IMR-90 (cell line): ENCODE data around the gene MAPKAPK2. TPM values are rescaled to one million over a fixed set of nuclear protein-coding genes. Genes with fewer than 3 reads are reported as not detected.

Experiments
- ATAC-seq: fragments of 200-7000 bp; cut with Tn5 transposase; 2 replicates; pipeline ENCODE4 v1.9.1; 2020; ENCODE audit warnings: low read depth, mild to moderate bottlenecking, moderate library complexity
- BruUV-seq: library from RNA; stranded (reverse); fragments of 400-500 nt; replicated peaks from 2 replicates; lab custom pipeline; 2021; lab: Mats Ljungman, UMichigan
- CTCF ChIA-PET: fragments of 300-600 bp; formaldehyde crosslinking; extraction: SDS; loops from one replicate; lab custom pipeline; 2021; ENCODE audit warnings: antibody characterized with exemption; lab: Yijun Ruan, JAX
- POLR2A ChIA-PET: fragments of 300-600 bp; sonication (Branson Sonifier 250); formaldehyde crosslinking; loops from one replicate; lab custom pipeline; 2022; ENCODE audit warnings: antibody characterized with exemption; ENCODE audit not compliant: unreplicated experiment; lab: Charles Lee
- DNase-seq: peaks from one replicate; pipeline ENCODE4 v3.0.0; 2013
- H2AFZ ChIP-seq: replicated peaks from 2 replicates; pipeline ENCODE3; 2013; ENCODE audit warnings: low read length, mild to moderate bottlenecking; ENCODE audit not compliant: poor library complexity
- H2AK5ac ChIP-seq: 2 replicates; pipeline ENCODE4 v1.6.1; 2013; ENCODE audit warnings: low read depth, low read length, inconsistent platforms
- H2AK9ac ChIP-seq: replicated peaks from 2 replicates; pipeline ENCODE3; 2013; ENCODE audit warnings: mild to moderate bottlenecking, low read depth, low read length, moderate library complexity; ENCODE audit not compliant: poor library complexity
- H2BK120ac ChIP-seq: 2 replicates; pipeline ENCODE4 v1.6.1; 2013; ENCODE audit warnings: low read depth, low read length, inconsistent platforms
- H2BK15ac ChIP-seq: 3 replicates; pipeline ENCODE4 v1.6.1; 2013; ENCODE audit warnings: low read depth, low read length, inconsistent platforms
- H2BK20ac ChIP-seq: 2 replicates; pipeline ENCODE4 v1.6.1; 2013; ENCODE audit warnings: low read depth, mild to moderate bottlenecking, inconsistent platforms, low read length, moderate library complexity
- H2BK5ac ChIP-seq: 2 replicates; pipeline ENCODE4 v1.6.1; 2013; ENCODE audit warnings: mild to moderate bottlenecking, low read depth, low read length, inconsistent platforms; ENCODE audit not compliant: poor library complexity, severe bottlenecking
- H3K14ac ChIP-seq: replicated peaks from 2 replicates; pipeline ENCODE4 v1.6.1; 2013; ENCODE audit warnings: low read depth, low read length, inconsistent platforms
- H3K18ac ChIP-seq: 2 replicates; pipeline ENCODE4 v1.6.1; 2013; ENCODE audit warnings: low read depth, low read length, control low read depth
- H3K23ac ChIP-seq: 2 replicates; pipeline ENCODE4 v1.6.1; 2013; ENCODE audit warnings: low read depth, low read length, inconsistent platforms
- H3K27ac ChIP-seq: 2 replicates; pipeline ENCODE4 v1.5.1; 2013; ENCODE audit warnings: mild to moderate bottlenecking, control low read depth, low read length; ENCODE audit not compliant: insufficient read depth
- H3K27me3 ChIP-seq: 2 replicates; pipeline ENCODE4 v1.6.1; 2013; ENCODE audit warnings: low read length; ENCODE audit not compliant: control insufficient read depth, insufficient read depth
- H3K36me3 ChIP-seq: 2 replicates; pipeline ENCODE4 v1.6.1; 2013; ENCODE audit warnings: low read length, mixed read lengths; ENCODE audit not compliant: control insufficient read depth, insufficient read depth
- H3K4ac ChIP-seq: 2 replicates; pipeline ENCODE4 v1.6.1; 2013; ENCODE audit warnings: low read depth, low read length, inconsistent platforms
- H3K4me1 ChIP-seq: 2 replicates; pipeline ENCODE4 v1.6.1; 2013; ENCODE audit warnings: low read length, mixed read lengths; ENCODE audit not compliant: control insufficient read depth, insufficient read depth
- H3K4me2 ChIP-seq: 2 replicates; pipeline ENCODE4 v1.6.1; 2013; ENCODE audit warnings: low read depth, mild to moderate bottlenecking, control low read depth, low read length, moderate library complexity
- H3K4me3 ChIP-seq: 2 replicates; pipeline ENCODE4 v1.5.1; 2013; ENCODE audit warnings: low read depth, mild to moderate bottlenecking, control low read depth, low read length, moderate library complexity; ENCODE audit not compliant: insufficient read depth
- H3K56ac ChIP-seq: 2 replicates; pipeline ENCODE4 v1.6.1; 2013; ENCODE audit warnings: low read length, inconsistent platforms; ENCODE audit not compliant: insufficient read depth; ENCODE audit errors: extremely low read depth
- H3K79me1 ChIP-seq, 2 experiments: 2 replicates each; pipeline ENCODE4 v1.6.1; 2013; ENCODE audit warnings: low read length in 2 of 2, inconsistent platforms in 1 of 2, low read depth in 1 of 2
- H3K9ac ChIP-seq: 2 replicates; pipeline ENCODE4 v1.6.1; 2013; ENCODE audit warnings: low read depth, low read length, control low read depth
- H3K9me1 ChIP-seq: 2 replicates; pipeline ENCODE4 v1.6.1; 2013; ENCODE audit warnings: low read length, inconsistent platforms; ENCODE audit not compliant: insufficient read depth
- H3K9me3 ChIP-seq: 2 replicates; pipeline ENCODE4 v1.6.1; 2013; ENCODE audit warnings: low read length; ENCODE audit not compliant: control insufficient read depth, insufficient read depth
- H4K20me1 ChIP-seq: 2 replicates; pipeline ENCODE4 v1.6.1; 2013; ENCODE audit warnings: low read length, inconsistent platforms; ENCODE audit not compliant: insufficient read depth
- H4K5ac ChIP-seq: 2 replicates; pipeline ENCODE4 v1.6.1; 2013; ENCODE audit warnings: mild to moderate bottlenecking, low read depth, low read length, control low read depth
- H4K8ac ChIP-seq, 2 experiments: 2 replicates each; pipeline ENCODE4 v1.6.1; 2013; ENCODE audit warnings: low read depth in 2 of 2, low read length in 2 of 2, control low read depth in 1 of 2, inconsistent platforms in 1 of 2
- H4K91ac ChIP-seq: 2 replicates; pipeline ENCODE4 v1.6.1; 2013; ENCODE audit warnings: low read depth, low read length, inconsistent platforms; ENCODE audit not compliant: insufficient read depth
- BHLHE40 ChIP-seq: fragments of 150-350 bp; IDR thresholded peaks from 2 replicates; pipeline ENCODE4 v1.6.1; 2016; ENCODE audit warnings: mild to moderate bottlenecking, low read depth, low read length
- CEBPB ChIP-seq: IDR thresholded peaks from 2 replicates; pipeline ENCODE4 v1.6.1; 2012; ENCODE audit warnings: low read depth, low read length, improper control_type of control experiment
- CTCF ChIP-seq: conservative IDR thresholded peaks from 2 replicates; pipeline ENCODE4 v1.5.1; 2012; ENCODE audit warnings: mild to moderate bottlenecking, low read depth, low read length, improper control_type of control experiment
- FOS ChIP-seq: fragments of 150-350 bp; IDR thresholded peaks from 2 replicates; pipeline ENCODE4 v1.6.1; 2016; ENCODE audit warnings: low read depth, low read length
- MAZ ChIP-seq: IDR thresholded peaks from 2 replicates; pipeline ENCODE4 v1.6.1; 2012; ENCODE audit warnings: low read depth, mild to moderate bottlenecking, low read length, improper control_type of control experiment, moderate library complexity, borderline replicate concordance
- MXI1 ChIP-seq: IDR thresholded peaks from 2 replicates; pipeline ENCODE4 v1.6.1; 2012; ENCODE audit warnings: low read depth, mild to moderate bottlenecking, low read length, moderate library complexity, borderline replicate concordance
- POLR2A ChIP-seq: IDR thresholded peaks from 2 replicates; pipeline ENCODE4 v1.6.1; 2012; ENCODE audit warnings: mild to moderate bottlenecking, low read depth, low read length
- RAD21 ChIP-seq: IDR thresholded peaks from 2 replicates; pipeline ENCODE4 v1.6.1; 2012; ENCODE audit warnings: low read length, improper control_type of control experiment
- RCOR1 ChIP-seq: IDR thresholded peaks from 2 replicates; pipeline ENCODE4 v1.6.1; 2012; ENCODE audit warnings: mild to moderate bottlenecking, low read length, improper control_type of control experiment; ENCODE audit not compliant: insufficient replicate concordance
- RFX5 ChIP-seq: IDR thresholded peaks from 2 replicates; pipeline ENCODE4 v1.8.0; 2012; ENCODE audit warnings: low read depth, mild to moderate bottlenecking, low read length, moderate library complexity
- USF2 ChIP-seq: fragments of 150-350 bp; IDR thresholded peaks from 2 replicates; pipeline ENCODE4 v1.6.1; 2017; ENCODE audit warnings: mild to moderate bottlenecking, antibody characterized with exemption, low read length, low read depth
- WGBS, 2 experiments: methylation state at CpG; one replicate each; pipeline versions ENCODE4 v1.1.5 to v1.1.7; 2013; ENCODE audit warnings: missing lambda C conversion rate in 2 of 2; ENCODE audit not compliant: insufficient read length in 1 of 2; ENCODE audit errors: extremely low coverage in 2 of 2; 5-methylcytosine and 5-hydroxymethylcytosine counted together
- dilution Hi-C: fragments of 300-500 bp; cut with HindIII; formaldehyde crosslinking; loops from one replicate; pipeline ENCODE4 v1.14.3; 2018; ENCODE audit warnings: low sequenced_read_pairs; ENCODE audit not compliant: unreplicated experiment
- in situ Hi-C: fragments of 300-500 bp; cut with MboI; formaldehyde crosslinking; loops from 3 replicates; pipeline ENCODE4 v1.14.3; 2019; ENCODE audit warnings: low sequenced_read_pairs, inconsistent platforms, mixed read lengths
- intact Hi-C: fragments of 100-400 bp; cut with micrococcal nuclease; formaldehyde crosslinking; loops from 2 replicates; pipeline ENCODE4 v1.10.0; 2022
- polyA plus RNA-seq, 3 experiments: library from polyadenylated mRNA; depleted of rRNA; stranded (reverse); fragments of >200 nt; gene quantifications; 2 replicates each; pipeline ENCODE4 v1.2.3, GENCODE V29; 2012; ENCODE audit warnings: low replicate concordance in 1 of 3
- total RNA-seq: library from RNA; depleted of rRNA; stranded (reverse); fragments of >200 nt; gene quantifications from 2 replicates; pipeline ENCODE4 v1.2.3, GENCODE V29; 2012

Gene MAPKAPK2
- total and polyA plus RNA-seq, 2 of the 4 experiments (the other 2 are of a cell fraction): 56.5 to 66.4 TPM

- H3K18ac ChIP-seq: no peak overlapping the region
Measured at GRCh38 chr1:206721454-206721853, 36.7 kb downstream of the MAPKAPK2 start.

More at GRCh38 chr1:206721454-206721853, 36.7 kb downstream of the MAPKAPK2 start:
- intact Hi-C loops: loop anchor here (5.0 kb wide), 1 partner anchor 34 kb away; no protein-coding TSS in a partner anchor
- peaks cover 27% of the 10 kb centered on the region for H3K4me1 ChIP-seq
- H2AK5ac ChIP-seq: no peak overlapping the region
- H4K8ac ChIP-seq: no peak overlapping the region
- ATAC-seq: no peak
- no peak overlapping the region for H3K4me3 ChIP-seq
- no peak for DNase-seq
- no peak overlapping the region for H3K27ac ChIP-seq
- no peak overlapping the region for H3K9ac ChIP-seq
- no peaks in the 10 kb centered on the region for H3K27me3 ChIP-seq
- H2AFZ ChIP-seq: no peak overlapping the region
- H3K79me1 ChIP-seq: peaks cover 25 to 83% of the 10 kb centered on the region in 2 experiments
- H3K14ac ChIP-seq: no peak overlapping the region
- dilution Hi-C loops: no loop called here
- no peak overlapping the region for H2BK120ac ChIP-seq
- BruUV-seq: no TSS peak
- no peak overlapping the region for H3K4me2 ChIP-seq
- in situ Hi-C loops: no loop called here
- no peak for TF ChIP-seq MAZ
- no peak for TF ChIP-seq CTCF
- TF ChIP-seq MXI1: no peak
- TF ChIP-seq CEBPB: no peak
- no peak for TF ChIP-seq FOS
- no peak for TF ChIP-seq RFX5
- no peak for TF ChIP-seq USF2
- TF ChIP-seq POLR2A: no peak
- TF ChIP-seq BHLHE40: no peak
- TF ChIP-seq RAD21: no peak
- TF ChIP-seq RCOR1: no peak
- no peak overlapping the region for H2BK5ac ChIP-seq
- 0 out of 2 replicates have a peak, but pooled peaks cover 1% of the 10 kb centered on the region for H3K36me3 ChIP-seq
- ChIA-PET POLR2A (no interaction called here), CTCF (no interaction called here)
- H3K9me3 ChIP-seq: no peaks in the 10 kb centered on the region
- H3K9me1 ChIP-seq: peaks cover 45% of the 10 kb centered on the region
- H4K20me1 ChIP-seq: peaks cover 92% of the 10 kb centered on the region
- H2AK9ac ChIP-seq: no peak overlapping the region
- no peak overlapping the region for H3K23ac ChIP-seq
- no peak overlapping the region for H2BK20ac ChIP-seq
- no peak overlapping the region for H3K56ac ChIP-seq
- H2BK15ac ChIP-seq: no peak overlapping the region
- no CpG with 5 or more reads among the region's 1 CpG for WGBS, 2 experiments
- H4K91ac ChIP-seq: no peak overlapping the region
- H4K5ac ChIP-seq: no peak overlapping the region
- no peak overlapping the region for H3K4ac ChIP-seq
